Panc1 (cell line): ENCODE results near the gene OOSP4B. TPM values are rescaled to one million over a fixed set of nuclear protein-coding genes. Genes with fewer than 3 reads are reported as not detected.

ENCODE experiments used
- ATAC-seq: fragments of 200-7000 bp; cut with Tn5 transposase; 2 replicates; pipeline ENCODE4 v1.9.1; 2020; ENCODE audit warnings: mild to moderate bottlenecking, moderate library complexity
- Bru-seq: library from RNA; stranded (reverse); fragments of 400-500 nt; gene quantifications from one replicate; lab custom pipeline; 2021; lab: Mats Ljungman, UMichigan
- BruChase-seq, 2 experiments: library from RNA; stranded (reverse); fragments of 400-500 nt; gene quantifications; one replicate each; lab custom pipeline; 2021; lab: Mats Ljungman, UMichigan
- BruUV-seq: library from RNA; stranded (reverse); fragments of 400-500 nt; replicated peaks from 2 replicates; lab custom pipeline; 2021; lab: Mats Ljungman, UMichigan
- CTCF ChIA-PET: fragments of 300-600 bp; sonication (Branson Sonifier 250); formaldehyde crosslinking; loops from one replicate; lab custom pipeline; 2022; ENCODE audit warnings: antibody characterized with exemption; lab: Charles Lee
- POLR2A ChIA-PET: fragments of 300-600 bp; sonication (Branson Sonifier 250); formaldehyde crosslinking; loops from one replicate; lab custom pipeline; 2022; ENCODE audit warnings: antibody characterized with exemption; lab: Charles Lee
- DNase-seq: peaks from one replicate; pipeline ENCODE4 v3.0.0-alpha.2; 2010; ENCODE audit warnings: low read depth, low spot score
- H3K27ac ChIP-seq: 2 replicates; pipeline ENCODE4 v1.5.1; 2011; ENCODE audit warnings: mild to moderate bottlenecking, low read length, inconsistent platforms
- H3K27me3 ChIP-seq: fragments of 200-500 bp; sonication (Bioruptor generic); 2 replicates; pipeline ENCODE4 v1.6.0; 2014; ENCODE audit warnings: low read length, inconsistent platforms; ENCODE audit not compliant: control insufficient read depth, insufficient read depth
- H3K36me3 ChIP-seq: fragments of 200-500 bp; sonication (Bioruptor generic); 2 replicates; pipeline ENCODE4 v1.5.1; 2014; ENCODE audit warnings: inconsistent platforms, mild to moderate bottlenecking, low read length, moderate library complexity; ENCODE audit not compliant: control insufficient read depth, insufficient read depth
- H3K4me1 ChIP-seq: 2 replicates; pipeline ENCODE4 v1.5.1; 2011; ENCODE audit warnings: inconsistent platforms, mild to moderate bottlenecking, low read length, moderate library complexity; ENCODE audit not compliant: control insufficient read depth, insufficient read depth
- H3K4me3 ChIP-seq, 2 experiments: 2 replicates each; pipeline ENCODE4 v1.5.1; 2011 to 2012; ENCODE audit warnings: low read depth in 2 of 2, low read length in 2 of 2, mild to moderate bottlenecking in 2 of 2, inconsistent platforms in 1 of 2, moderate library complexity in 1 of 2
- H3K9me3 ChIP-seq: fragments of 200-500 bp; sonication (Bioruptor generic); 2 replicates; pipeline ENCODE4 v1.5.1; 2014; ENCODE audit warnings: low read depth, mild to moderate bottlenecking, inconsistent platforms, low read length, moderate library complexity; ENCODE audit not compliant: control insufficient read depth, insufficient read depth
- POLR2AphosphoS5 ChIP-seq: IDR thresholded peaks from 2 replicates; pipeline ENCODE4 v1.6.1; 2012; ENCODE audit warnings: mild to moderate bottlenecking, low read depth, low read length, moderate library complexity
- SIN3A ChIP-seq: IDR thresholded peaks from 2 replicates; pipeline ENCODE4 v1.6.1; 2012; ENCODE audit warnings: low read depth, mild to moderate bottlenecking, low read length, moderate library complexity, borderline replicate concordance; ENCODE audit not compliant: insufficient read depth
- TCF7L2 ChIP-seq: IDR thresholded peaks from 2 replicates; pipeline ENCODE4 v1.6.1; 2011; ENCODE audit warnings: mild to moderate bottlenecking, low read depth, low read length, inconsistent platforms
- in situ Hi-C: cut with HindIII; loops from 2 replicates; pipeline ENCODE4 v1.10.0; 2016; ENCODE audit warnings: low sequenced_read_pairs, low pct_unique_long_range_greater_than_20kb
- intact Hi-C: fragments of 100-400 bp; cut with micrococcal nuclease; formaldehyde crosslinking; loops from one replicate; pipeline ENCODE4 v1.10.0; 2022; ENCODE audit not compliant: unreplicated experiment
- long read RNA-seq: library from polyadenylated mRNA; unstranded; transcript quantifications from one replicate; pipeline ENCODE4 v2.0.0, GENCODE V29; 2021; ENCODE audit not compliant: unreplicated experiment
- polyA plus RNA-seq: library from polyadenylated mRNA; unstranded; fragments of >200 nt; gene quantifications from one replicate; pipeline ENCODE4 v1.2.1, GENCODE V29; 2012; ENCODE audit warnings: missing spikeins; ENCODE audit not compliant: insufficient read length
- total RNA-seq: library from RNA; stranded (reverse); gene quantifications from one replicate; pipeline ENCODE4 v1.2.1, GENCODE V29; 2021; ENCODE audit not compliant: unreplicated experiment
- TF ChIP-seq, protein P1 (sequence below), 2 experiments: IDR thresholded peaks; 2 replicates each; pipeline ENCODE4 v1.6.1; 2011 to 2012; ENCODE audit warnings: low read depth in 2 of 2, control low read depth in 1 of 2, low read length in 1 of 2, mild to moderate bottlenecking in 1 of 2, moderate library complexity in 1 of 2; ENCODE audit not compliant: insufficient read depth in 1 of 2
- TF ChIP-seq, protein P2 (sequence below): fragments of 450-650 bp; IDR thresholded peaks from 2 replicates; pipeline ENCODE4 v1.5.1; 2017; ENCODE audit warnings: mild to moderate bottlenecking

Gene OOSP4B
- not detected for total RNA-seq
- not detected for polyA plus RNA-seq
- percentile 6 among the genes with signal in this experiment for Bru-seq, nascent RNA
- BruChase-seq, experiment 1, labeled RNA remaining after a 2-hour chase: not detected
- BruChase-seq, experiment 2, labeled RNA remaining after a 6-hour chase: not detected
- long read RNA-seq: 0 reads

DNA sequence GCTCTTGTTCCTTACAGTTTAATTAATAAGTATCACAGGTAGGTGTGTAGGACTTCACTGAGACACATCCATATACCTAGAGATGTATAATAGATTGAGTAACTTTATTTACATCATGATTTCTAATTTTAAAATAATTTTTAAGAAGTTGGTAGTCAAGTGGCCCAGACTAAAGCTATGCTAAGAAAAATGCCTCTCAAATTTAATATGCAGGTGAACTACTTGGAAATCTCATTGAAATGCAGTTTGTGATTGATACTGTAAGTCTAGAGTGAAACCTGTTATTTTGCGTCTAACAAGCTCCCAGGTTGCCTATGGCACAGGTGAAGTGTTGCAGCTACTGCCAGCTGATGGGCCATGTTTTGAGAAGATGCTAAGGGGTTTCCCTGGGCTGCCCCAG, at the start of gene OOSP4B:
Gene OOSP4B (plus strand): TSS at position 301 of the 400 bp plus-strand sequence.
- Histone ChIP-seq H3K36me3 (no peaks in the 10 kb centered on the region), H3K27me3 (no peaks in the 10 kb centered on the region), H3K4me3 (no peak within 1 kb of the TSS), H3K4me1 (no peaks in the 10 kb centered on the region), H3K27ac (no peak within 1 kb of the TSS), H3K9me3 (no peaks in the 10 kb centered on the region)
- DNase-seq (no peak), ATAC-seq (no peak)
- BruUV-seq: no TSS peak
- ChIA-PET CTCF (no interaction called here), POLR2A (no interaction called here)
- intact Hi-C loops (no loop called here), in situ Hi-C loops (no loop called here)
- TF ChIP-seq SIN3A: no peak
- TF ChIP-seq, protein P1, sequence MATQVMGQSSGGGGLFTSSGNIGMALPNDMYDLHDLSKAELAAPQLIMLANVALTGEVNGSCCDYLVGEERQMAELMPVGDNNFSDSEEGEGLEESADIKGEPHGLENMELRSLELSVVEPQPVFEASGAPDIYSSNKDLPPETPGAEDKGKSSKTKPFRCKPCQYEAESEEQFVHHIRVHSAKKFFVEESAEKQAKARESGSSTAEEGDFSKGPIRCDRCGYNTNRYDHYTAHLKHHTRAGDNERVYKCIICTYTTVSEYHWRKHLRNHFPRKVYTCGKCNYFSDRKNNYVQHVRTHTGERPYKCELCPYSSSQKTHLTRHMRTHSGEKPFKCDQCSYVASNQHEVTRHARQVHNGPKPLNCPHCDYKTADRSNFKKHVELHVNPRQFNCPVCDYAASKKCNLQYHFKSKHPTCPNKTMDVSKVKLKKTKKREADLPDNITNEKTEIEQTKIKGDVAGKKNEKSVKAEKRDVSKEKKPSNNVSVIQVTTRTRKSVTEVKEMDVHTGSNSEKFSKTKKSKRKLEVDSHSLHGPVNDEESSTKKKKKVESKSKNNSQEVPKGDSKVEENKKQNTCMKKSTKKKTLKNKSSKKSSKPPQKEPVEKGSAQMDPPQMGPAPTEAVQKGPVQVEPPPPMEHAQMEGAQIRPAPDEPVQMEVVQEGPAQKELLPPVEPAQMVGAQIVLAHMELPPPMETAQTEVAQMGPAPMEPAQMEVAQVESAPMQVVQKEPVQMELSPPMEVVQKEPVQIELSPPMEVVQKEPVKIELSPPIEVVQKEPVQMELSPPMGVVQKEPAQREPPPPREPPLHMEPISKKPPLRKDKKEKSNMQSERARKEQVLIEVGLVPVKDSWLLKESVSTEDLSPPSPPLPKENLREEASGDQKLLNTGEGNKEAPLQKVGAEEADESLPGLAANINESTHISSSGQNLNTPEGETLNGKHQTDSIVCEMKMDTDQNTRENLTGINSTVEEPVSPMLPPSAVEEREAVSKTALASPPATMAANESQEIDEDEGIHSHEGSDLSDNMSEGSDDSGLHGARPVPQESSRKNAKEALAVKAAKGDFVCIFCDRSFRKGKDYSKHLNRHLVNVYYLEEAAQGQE (IDR thresholded peaks at IDR 0.05; ENCODE audit: insufficient read depth in 1 of 2, low read depth in 2 of 2, low read length in 1 of 2): no peak
- TF ChIP-seq, protein P2, sequence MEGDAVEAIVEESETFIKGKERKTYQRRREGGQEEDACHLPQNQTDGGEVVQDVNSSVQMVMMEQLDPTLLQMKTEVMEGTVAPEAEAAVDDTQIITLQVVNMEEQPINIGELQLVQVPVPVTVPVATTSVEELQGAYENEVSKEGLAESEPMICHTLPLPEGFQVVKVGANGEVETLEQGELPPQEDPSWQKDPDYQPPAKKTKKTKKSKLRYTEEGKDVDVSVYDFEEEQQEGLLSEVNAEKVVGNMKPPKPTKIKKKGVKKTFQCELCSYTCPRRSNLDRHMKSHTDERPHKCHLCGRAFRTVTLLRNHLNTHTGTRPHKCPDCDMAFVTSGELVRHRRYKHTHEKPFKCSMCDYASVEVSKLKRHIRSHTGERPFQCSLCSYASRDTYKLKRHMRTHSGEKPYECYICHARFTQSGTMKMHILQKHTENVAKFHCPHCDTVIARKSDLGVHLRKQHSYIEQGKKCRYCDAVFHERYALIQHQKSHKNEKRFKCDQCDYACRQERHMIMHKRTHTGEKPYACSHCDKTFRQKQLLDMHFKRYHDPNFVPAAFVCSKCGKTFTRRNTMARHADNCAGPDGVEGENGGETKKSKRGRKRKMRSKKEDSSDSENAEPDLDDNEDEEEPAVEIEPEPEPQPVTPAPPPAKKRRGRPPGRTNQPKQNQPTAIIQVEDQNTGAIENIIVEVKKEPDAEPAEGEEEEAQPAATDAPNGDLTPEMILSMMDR: no peak
- no peak for TF ChIP-seq TCF7L2
- TF ChIP-seq POLR2AphosphoS5: no peak

DNA sequence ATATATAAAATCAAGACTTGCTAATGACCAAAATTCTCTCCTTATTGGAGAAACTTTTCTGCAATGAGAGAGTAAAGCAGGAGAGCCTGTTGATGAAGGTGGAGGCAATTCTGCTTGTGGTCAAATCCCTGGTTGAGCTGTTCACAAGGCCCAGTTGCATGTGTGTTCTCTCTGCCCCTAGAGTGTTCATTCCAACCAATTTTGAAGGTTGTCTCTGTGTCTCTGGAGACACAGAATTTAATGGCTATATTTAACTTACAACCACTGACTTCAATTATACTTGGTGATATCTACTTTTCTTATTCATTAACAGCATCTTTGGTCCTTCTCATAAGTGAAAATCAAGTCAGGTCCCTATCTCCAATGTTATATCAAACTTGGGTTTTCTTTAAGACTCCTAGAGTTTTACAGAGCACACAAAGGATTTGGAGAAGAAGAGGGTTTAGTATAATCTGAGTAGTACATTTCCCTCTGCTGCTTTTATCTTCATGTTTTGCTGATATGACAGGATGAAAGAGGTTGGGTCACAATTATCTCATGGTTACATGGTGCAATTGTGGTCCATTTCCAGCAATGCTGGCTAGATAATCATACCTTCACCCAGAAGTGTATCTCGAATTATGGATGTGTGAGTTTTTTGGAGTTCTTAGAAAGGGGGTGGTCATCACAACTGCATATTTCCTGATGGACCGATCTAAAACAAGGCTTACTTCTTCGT, 49.1 kb upstream of the OOSP4B start:
- in situ Hi-C loops (no loop called here), intact Hi-C loops (no loop called here)
- TF ChIP-seq TCF7L2 (no peak), POLR2AphosphoS5 (no peak), SIN3A (no peak)
- TF ChIP-seq, protein P1 (IDR thresholded peaks at IDR 0.05; ENCODE audit: insufficient read depth in 1 of 2, low read depth in 2 of 2, low read length in 1 of 2): no peak
- TF ChIP-seq, protein P2: no peak
- H3K4me1 ChIP-seq: no peaks in the 10 kb centered on the region
- no peaks in the 10 kb centered on the region for H3K27me3 ChIP-seq
- no peak overlapping the region for H3K4me3 ChIP-seq
- H3K27ac ChIP-seq: no peak overlapping the region
- DNase-seq (no peak), ATAC-seq (no peak)
- H3K9me3 ChIP-seq: no peaks in the 10 kb centered on the region
- no peaks in the 10 kb centered on the region for H3K36me3 ChIP-seq
- BruUV-seq: no TSS peak
- POLR2A ChIA-PET: no interaction called here
- CTCF ChIA-PET: no interaction called here
